Ectodermal cell (in vitro differentiated cells): ENCODE results near the gene PGBD2.
"Not testable (repeated sequence)": the region's sequence is repeated elsewhere in the genome, so short reads cannot be mapped to it uniquely, and the experiment has no call there.

Experiments used
- H3K27ac ChIP-seq: 2 replicates; pipeline ENCODE4 v1.7.0; 2013; ENCODE audit warnings: mild to moderate bottlenecking, low read depth, low read length; ENCODE audit not compliant: insufficient read depth, poor library complexity, severe bottlenecking
- H3K27me3 ChIP-seq: 2 replicates; pipeline ENCODE4 v1.7.0; 2013; ENCODE audit warnings: mild to moderate bottlenecking, low read length; ENCODE audit not compliant: insufficient read depth, control insufficient read depth, poor library complexity, severe bottlenecking
- H3K36me3 ChIP-seq: one replicate; pipeline ENCODE4 v1.7.0; 2013; ENCODE audit warnings: low read length; ENCODE audit not compliant: control insufficient read depth, insufficient read depth
- H3K4me1 ChIP-seq: one replicate; pipeline ENCODE4 v1.7.0; 2013; ENCODE audit warnings: low read length; ENCODE audit not compliant: control insufficient read depth, insufficient read depth
- H3K4me3 ChIP-seq: 2 replicates; pipeline ENCODE4 v1.7.0; 2013; ENCODE audit warnings: low read depth, low read length, control low read depth; ENCODE audit not compliant: insufficient read depth
- H3K9me3 ChIP-seq: 2 replicates; pipeline ENCODE4 v1.7.0; 2013; ENCODE audit warnings: mild to moderate bottlenecking, low read length, moderate library complexity; ENCODE audit not compliant: control insufficient read depth
- WGBS, 2 experiments: methylation state at CpG; one replicate each; pipeline ENCODE4 v1.1.7; 2013; ENCODE audit warnings: missing lambda C conversion rate in 2 of 2; 5-methylcytosine and 5-hydroxymethylcytosine counted together

PGBD2 gene

DNA sequence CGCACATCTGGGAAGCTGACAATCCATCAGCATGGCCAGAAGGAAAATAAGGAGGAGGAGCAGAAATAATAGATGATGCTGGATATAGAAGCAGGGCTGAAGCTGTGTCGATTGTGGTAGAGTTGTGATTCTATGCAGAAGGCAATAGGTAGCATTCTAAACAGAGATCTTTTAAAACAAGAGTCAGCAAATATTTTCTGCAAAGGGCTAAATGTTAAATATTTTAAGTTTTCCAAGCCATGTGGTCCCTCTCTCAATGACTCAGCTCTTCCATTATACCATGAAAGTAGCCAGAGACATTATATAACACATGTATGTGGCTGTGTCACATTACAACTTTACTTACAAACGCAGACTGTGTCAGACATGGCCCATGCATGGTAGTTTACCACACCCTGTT is 21.2 kb downstream of the PGBD2 start:
- not testable (repeated sequence) for H3K9me3 ChIP-seq, H3K36me3 ChIP-seq, H3K4me1 ChIP-seq, H3K27ac ChIP-seq, H3K4me3 ChIP-seq, H3K27me3 ChIP-seq
- WGBS, 2 experiments: 90 to 95% methylated on average over 3 of the region's 3 CpGs

GRCh38 chr1:248928122-248928521 is 22.1 kb downstream of the PGBD2 start:
- not testable (repeated sequence) for H3K36me3 ChIP-seq, H3K27ac ChIP-seq, H3K27me3 ChIP-seq, H3K4me1 ChIP-seq, H3K4me3 ChIP-seq, H3K9me3 ChIP-seq

DNA sequence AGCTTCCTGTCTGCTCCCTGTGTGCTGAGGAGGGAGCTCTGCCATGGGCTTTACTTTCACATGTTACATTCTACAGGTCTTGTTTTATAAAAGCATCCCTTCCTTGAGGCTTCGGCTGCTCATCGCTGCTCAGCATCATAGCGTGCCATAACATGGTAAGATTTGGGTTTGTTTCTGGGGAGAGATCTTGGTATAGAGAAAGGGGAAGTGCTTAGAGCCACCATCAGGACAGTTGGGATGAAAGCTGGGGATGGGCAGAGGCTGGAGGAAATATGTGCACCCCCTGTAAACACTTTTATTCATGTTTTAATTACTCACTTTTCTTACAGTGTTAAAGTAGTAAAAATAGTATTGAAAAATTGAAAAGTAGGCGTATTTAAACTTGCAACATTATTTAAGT is 24.0 kb downstream of the PGBD2 start:
- H3K4me3 ChIP-seq, H3K4me1 ChIP-seq, H3K27me3 ChIP-seq, H3K36me3 ChIP-seq, H3K9me3 ChIP-seq, H3K27ac ChIP-seq: not testable (repeated sequence)
- WGBS, 2 experiments: 86 to 96% methylated on average over 3 of the region's 4 CpGs

GRCh38 chr1:248938173-248938809 is 32.3 kb downstream of the PGBD2 start:
- not testable (repeated sequence) for H3K4me3 ChIP-seq, H3K4me1 ChIP-seq
- WGBS, 2 experiments: 73 to 80% methylated on average over 3 of the region's 9 CpGs

DNA sequence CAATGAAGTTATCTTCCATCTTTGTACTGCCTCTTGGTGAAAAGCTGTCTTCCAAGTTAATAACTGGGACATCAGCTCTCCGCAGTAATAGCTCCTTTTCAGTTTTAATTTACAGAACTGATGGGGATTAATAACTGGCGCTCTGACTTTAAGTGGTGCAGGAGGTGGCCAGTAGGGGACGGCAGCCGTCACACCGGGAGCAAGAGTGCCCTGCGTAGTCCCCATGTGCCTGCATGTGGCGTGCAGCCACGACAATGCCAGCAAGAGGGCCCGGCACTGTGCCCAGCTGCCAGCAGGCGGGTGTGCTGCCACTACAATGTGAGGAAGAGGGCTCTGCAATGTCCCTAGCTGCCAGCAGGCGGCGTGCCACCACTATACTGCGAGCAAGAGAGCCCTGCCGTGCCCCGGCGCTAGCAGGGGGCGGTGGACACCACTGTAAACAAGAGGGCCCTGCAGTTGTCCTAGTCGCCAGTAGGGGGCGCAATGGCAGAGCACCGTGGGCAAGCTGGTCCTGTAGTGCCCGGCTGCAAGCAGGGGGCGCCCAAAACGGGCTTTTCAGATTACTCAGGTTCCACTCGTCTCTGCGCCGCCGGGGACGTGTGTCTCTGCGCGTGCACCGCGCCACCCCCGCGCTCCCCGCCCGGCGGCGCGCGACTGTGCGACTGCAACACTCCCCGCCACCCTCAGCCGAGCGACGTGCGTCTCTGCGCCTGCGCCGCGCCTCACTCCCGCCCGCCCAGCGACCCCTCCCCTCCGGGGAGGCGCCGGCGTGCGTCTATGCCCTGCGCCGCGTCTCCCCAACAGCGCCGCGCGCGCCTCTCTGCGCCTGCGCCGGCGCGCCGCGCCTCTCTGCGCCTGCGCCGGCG is 38.3 kb downstream of the PGBD2 start:
- not testable (repeated sequence) for H3K9me3 ChIP-seq, H3K27ac ChIP-seq, H3K36me3 ChIP-seq, H3K4me3 ChIP-seq, H3K27me3 ChIP-seq, H3K4me1 ChIP-seq
- 91 to 93% methylated on average over 28 to 32 of the region's 77 CpGs for WGBS, 2 experiments

More at GRCh38 chr1:248938173-248938809, 32.3 kb downstream of the PGBD2 start:
- not testable (repeated sequence) for H3K9me3 ChIP-seq, H3K27me3 ChIP-seq, H3K27ac ChIP-seq, H3K36me3 ChIP-seq

DNA sequence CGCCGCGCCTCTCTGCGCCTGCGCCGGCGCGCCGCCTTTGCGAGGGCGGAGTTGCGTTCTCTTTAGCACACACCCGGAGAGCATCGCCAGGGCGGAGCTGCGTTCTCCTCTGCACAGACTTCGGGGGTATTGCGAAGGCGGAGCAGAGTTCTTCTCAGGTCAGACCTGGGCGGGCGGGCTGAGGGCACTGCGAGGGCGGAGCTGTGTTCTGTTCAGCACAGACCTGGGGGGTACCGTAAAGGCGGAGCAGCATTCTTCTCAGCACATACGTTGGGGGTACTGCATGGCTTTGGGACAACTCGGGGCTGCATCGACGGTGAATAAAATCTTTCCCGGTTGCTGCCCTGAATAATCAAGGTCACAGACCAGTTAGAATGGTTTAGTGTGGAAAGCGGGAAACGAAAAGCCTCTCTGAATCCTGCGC is 39.0 kb downstream of the PGBD2 start:
- not testable (repeated sequence) for H3K4me1 ChIP-seq, H3K9me3 ChIP-seq
- 87 to 91% methylated on average over 19 to 24 of the region's 33 CpGs for WGBS, 2 experiments

DNA sequence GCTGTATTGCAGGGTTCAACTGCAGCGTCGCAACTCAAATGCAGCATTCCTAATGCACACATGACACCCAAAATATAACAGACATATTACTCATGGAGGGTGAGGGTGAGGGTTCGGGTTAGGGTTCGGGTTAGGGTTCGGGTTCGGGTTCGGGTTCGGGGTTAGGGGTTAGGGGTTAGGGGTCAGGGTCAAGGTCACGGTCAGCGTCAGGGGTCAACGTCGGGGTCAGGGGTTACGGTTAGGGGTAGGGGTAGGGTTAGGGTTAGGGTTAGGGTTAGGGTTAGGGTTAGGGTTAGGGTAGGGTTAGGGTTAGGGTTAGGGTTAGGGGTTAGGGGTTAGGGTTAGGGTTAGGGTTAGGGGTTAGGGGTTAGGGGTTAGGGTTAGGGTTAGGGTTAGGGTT is 39.4 kb downstream of the PGBD2 start:
- 94 to 95% methylated on average over 11 of the region's 13 CpGs for WGBS, 2 experiments
- H3K9me3 ChIP-seq, H3K4me3 ChIP-seq, H3K27me3 ChIP-seq, H3K27ac ChIP-seq, H3K4me1 ChIP-seq, H3K36me3 ChIP-seq: not testable (repeated sequence)

More for the DNA sequence above, 39.0 kb downstream of the PGBD2 start:
- H3K27me3 ChIP-seq, H3K4me3 ChIP-seq, H3K36me3 ChIP-seq, H3K27ac ChIP-seq: not testable (repeated sequence)

- H3K27ac ChIP-seq, H3K4me1 ChIP-seq, H3K27me3 ChIP-seq, H3K36me3 ChIP-seq, H3K4me3 ChIP-seq, H3K9me3 ChIP-seq: not testable (repeated sequence)
These were observed 39.9 kb downstream of the PGBD2 start for GRCh38 chr1:248945856-248946416.
